Measurements from ENCODE around the gene ZDHHC13. TPM values are rescaled to one million over a fixed set of nuclear protein-coding genes. Genes with fewer than 3 reads are reported as not detected.

The ZDHHC13 gene, protein sequence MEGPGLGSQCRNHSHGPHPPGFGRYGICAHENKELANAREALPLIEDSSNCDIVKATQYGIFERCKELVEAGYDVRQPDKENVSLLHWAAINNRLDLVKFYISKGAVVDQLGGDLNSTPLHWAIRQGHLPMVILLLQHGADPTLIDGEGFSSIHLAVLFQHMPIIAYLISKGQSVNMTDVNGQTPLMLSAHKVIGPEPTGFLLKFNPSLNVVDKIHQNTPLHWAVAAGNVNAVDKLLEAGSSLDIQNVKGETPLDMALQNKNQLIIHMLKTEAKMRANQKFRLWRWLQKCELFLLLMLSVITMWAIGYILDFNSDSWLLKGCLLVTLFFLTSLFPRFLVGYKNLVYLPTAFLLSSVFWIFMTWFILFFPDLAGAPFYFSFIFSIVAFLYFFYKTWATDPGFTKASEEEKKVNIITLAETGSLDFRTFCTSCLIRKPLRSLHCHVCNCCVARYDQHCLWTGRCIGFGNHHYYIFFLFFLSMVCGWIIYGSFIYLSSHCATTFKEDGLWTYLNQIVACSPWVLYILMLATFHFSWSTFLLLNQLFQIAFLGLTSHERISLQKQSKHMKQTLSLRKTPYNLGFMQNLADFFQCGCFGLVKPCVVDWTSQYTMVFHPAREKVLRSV
- 18.3 and 19.1 TPM in 2 replicates for total RNA-seq (2014; rRNA removed; shearing (Covaris generic))

DNA sequence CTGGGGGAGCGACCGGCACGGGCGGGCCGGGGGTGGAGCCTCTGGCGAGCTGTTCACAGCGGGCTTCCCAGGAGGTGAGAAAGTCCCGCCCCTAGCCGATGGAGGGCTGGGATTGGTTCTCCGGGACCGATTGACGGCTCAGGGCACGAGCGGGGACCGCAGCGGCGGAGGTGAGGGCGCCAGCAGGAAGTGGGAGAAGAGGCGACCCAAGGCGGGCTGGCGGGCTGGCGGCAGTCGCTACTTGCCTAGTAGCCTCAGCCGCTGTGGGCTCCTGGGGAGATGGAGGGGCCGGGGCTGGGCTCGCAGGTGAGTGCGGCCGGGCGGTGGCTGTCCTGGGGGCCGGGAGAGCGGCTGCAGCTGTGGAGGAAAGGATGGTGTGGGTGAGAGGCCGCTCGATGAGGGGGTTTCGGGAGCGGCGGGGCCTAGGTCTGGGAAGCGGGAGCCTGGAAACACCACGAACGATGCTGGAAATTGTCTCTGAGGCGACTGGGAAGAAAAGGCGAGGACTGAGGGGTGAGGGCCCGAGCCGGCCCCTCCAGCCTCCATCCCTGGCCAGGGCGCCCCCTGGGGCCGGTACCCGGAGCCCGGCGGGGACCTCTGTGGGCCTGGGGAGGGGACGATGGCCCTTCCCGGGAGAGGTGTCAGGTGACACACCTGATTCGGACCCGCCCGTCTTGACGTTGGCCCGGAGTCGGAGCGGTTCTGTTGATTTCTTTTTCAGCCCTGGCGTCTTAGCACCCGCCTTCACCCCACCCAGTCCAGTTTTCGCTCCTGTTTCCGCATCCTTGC is at the start of gene ZDHHC13:
ZDHHC13 (plus strand) TSS at position 198 of the 789 bp plus-strand sequence; CDS start at position 280, 82 bp downstream.
- Histone ChIP-seq H3K36me3 (replicated peaks; ENCODE audit: control insufficient read depth, insufficient read depth, low read length) (no peaks in the 10 kb centered on the region; the same call in 1 of the 2 replicates), H3K27me3 (ENCODE audit: control insufficient read depth, insufficient read depth, low read length) (no peaks in the 10 kb centered on the region), H3K4me3 (ENCODE audit: insufficient read depth, low read depth, low read length) (peak within 1 kb of the TSS; percentile 79)
- peak; percentile 98 for DNase-seq

GRCh38 chr11:19071255-19071654 is 45.7 kb upstream of the ZDHHC13 start:
- DNase-seq, result peak; percentile 71
- Histone ChIP-seq H3K4me3 (ENCODE audit: insufficient read depth, low read depth, low read length) (peak overlapping the region; percentile 6; the same call in 1 of the 2 replicates), H3K27me3 (ENCODE audit: control insufficient read depth, insufficient read depth, low read length) (no peaks in the 10 kb centered on the region), H3K36me3 (replicated peaks; ENCODE audit: control insufficient read depth, insufficient read depth, low read length) (no peaks in the 10 kb centered on the region)

DNA sequence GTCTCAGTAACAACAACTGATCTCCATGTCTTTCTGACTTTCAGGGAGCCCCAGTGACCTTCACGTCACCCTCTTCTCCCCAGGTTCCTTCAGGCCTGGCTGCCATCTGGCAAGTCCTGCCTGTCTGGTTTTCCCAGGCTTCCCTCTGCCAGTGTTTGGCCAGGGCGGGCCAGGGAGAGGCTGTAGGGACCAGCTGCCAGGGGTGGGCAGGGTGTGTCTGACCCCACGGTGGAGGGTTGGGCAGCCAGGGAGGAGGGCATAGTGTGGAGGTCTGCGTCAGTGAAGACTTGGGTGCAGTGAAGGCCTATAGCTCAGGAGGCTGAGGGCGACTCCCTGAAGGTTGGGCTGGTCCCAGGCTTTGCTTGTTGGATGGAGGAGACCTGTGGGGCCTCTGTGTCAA is 44.5 kb upstream of the ZDHHC13 start:
- no peak overlapping the region for H3K4me3 ChIP-seq (ENCODE audit: insufficient read depth, low read depth, low read length)
- H3K36me3 ChIP-seq (replicated peaks; ENCODE audit: control insufficient read depth, insufficient read depth, low read length), result no peaks in the 10 kb centered on the region
- DNase-seq, result no peak
- no peaks in the 10 kb centered on the region; the same call in 1 of the 2 replicates for H3K27me3 ChIP-seq (ENCODE audit: control insufficient read depth, insufficient read depth, low read length)

- no peak for DNase-seq
- Histone ChIP-seq H3K4me3 (ENCODE audit: insufficient read depth, low read depth, low read length) (no peak overlapping the region), H3K27me3 (ENCODE audit: control insufficient read depth, insufficient read depth, low read length) (no peaks in the 10 kb centered on the region; the same call in 1 of the 2 replicates), H3K36me3 (replicated peaks; ENCODE audit: control insufficient read depth, insufficient read depth, low read length) (no peaks in the 10 kb centered on the region)
Measured at GRCh38 chr11:19073454-19074415, 43.2 kb upstream of the ZDHHC13 start.

DNA sequence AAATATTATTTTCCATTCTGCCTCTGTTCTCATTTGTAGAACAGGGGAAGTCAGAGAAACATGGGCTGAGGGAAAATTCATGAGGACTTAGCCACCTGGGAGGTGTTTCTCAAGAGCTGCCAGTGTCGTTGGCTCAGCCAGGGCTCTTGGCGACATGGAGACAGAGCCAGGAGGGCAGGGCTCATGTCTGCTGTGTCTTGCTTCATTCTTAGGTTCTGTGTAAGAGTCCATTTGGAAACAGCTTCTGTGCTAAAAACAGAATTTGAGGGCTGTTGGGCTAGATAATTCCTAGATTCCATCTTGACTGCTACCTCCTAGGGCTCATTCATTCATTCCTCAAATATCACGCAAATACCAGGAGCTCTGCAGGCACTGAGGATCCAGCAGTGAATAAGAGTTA is 41.3 kb upstream of the ZDHHC13 start:
- no peaks in the 10 kb centered on the region for H3K36me3 ChIP-seq (replicated peaks; ENCODE audit: control insufficient read depth, insufficient read depth, low read length)
- no peak for DNase-seq
- H3K27me3 ChIP-seq (ENCODE audit: control insufficient read depth, insufficient read depth, low read length), result no peaks in the 10 kb centered on the region; the same call in 1 of the 2 replicates
- no peak overlapping the region for H3K4me3 ChIP-seq (ENCODE audit: insufficient read depth, low read depth, low read length)

DNA sequence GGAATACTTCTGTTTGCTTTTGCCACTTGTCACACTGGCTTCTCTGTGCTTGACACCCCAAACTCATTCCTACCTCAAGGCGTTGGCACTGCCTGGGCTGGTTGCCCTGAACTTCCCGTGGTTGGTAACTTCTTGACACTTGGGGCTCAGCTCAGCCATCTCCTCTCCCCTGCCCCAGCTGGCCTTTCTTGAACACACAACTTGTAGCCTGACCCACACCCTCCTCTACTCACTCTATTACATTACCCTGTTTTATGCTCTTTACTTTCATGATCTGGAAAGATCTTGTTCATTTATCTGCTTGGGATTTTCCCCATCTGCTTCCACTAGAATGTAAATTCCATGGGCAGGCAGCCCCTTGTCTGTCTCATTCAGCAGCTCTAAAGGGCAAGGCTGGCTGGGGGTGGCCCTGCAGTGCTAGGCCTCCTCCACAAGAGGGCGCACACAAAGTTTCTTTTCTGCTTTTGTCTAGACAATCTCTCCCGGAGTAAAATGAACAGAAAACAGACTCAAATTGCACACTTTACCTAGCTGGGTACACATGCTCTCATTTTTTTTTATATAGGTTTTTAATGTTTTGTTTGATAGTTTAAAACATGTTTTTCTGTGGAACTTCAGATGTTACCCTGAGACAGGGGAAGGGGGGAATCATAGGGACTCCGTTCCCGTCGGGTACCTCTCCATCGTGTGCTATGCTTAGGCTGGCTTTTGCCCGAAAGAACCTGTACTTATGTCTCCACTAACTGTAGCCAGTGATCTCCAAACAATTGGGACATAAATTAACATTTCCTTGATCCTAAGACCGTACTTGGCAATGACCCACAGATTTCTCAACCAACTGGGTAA is 40.0 kb upstream of the ZDHHC13 start:
- DNase-seq, result peak; percentile 76
- H3K4me3 ChIP-seq (ENCODE audit: insufficient read depth, low read depth, low read length), result no peak overlapping the region
- H3K27me3 ChIP-seq (ENCODE audit: control insufficient read depth, insufficient read depth, low read length), result no peaks in the 10 kb centered on the region; the same call in 1 of the 2 replicates
- H3K36me3 ChIP-seq (replicated peaks; ENCODE audit: control insufficient read depth, insufficient read depth, low read length), result no peaks in the 10 kb centered on the region

DNA sequence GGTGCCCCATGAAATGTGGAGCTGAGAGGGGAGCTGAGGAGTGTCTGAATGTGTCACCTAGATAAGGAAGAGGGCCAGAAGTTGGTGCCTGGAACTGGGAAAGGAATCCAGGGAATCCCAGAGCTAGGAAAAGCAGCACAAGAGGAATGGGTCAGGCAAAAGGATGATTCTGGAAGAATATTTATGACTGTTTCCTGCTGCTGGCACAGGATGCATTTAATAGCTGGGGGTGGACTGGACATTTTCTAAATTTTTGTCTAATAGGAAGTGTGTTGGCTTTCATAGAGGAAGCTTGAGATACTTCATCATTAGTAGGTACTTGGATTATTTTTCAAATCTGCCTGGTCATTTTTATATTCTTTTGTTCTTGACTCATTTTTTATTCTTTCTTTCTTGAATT is 39.0 kb upstream of the ZDHHC13 start:
- no peak for DNase-seq
- H3K4me3 ChIP-seq (ENCODE audit: insufficient read depth, low read depth, low read length), result no peak overlapping the region
- no peaks in the 10 kb centered on the region; the same call in 1 of the 2 replicates for H3K27me3 ChIP-seq (ENCODE audit: control insufficient read depth, insufficient read depth, low read length)
- no peaks in the 10 kb centered on the region for H3K36me3 ChIP-seq (replicated peaks; ENCODE audit: control insufficient read depth, insufficient read depth, low read length)

GRCh38 chr11:19079643-19080440 is 37.1 kb upstream of the ZDHHC13 start:
- H3K27me3 ChIP-seq (ENCODE audit: control insufficient read depth, insufficient read depth, low read length), result peaks cover 4% of the 10 kb centered on the region; the same call in 1 of the 2 replicates
- no peaks in the 10 kb centered on the region for H3K36me3 ChIP-seq (replicated peaks; ENCODE audit: control insufficient read depth, insufficient read depth, low read length)
- DNase-seq, result no peak
- no peak overlapping the region for H3K4me3 ChIP-seq (ENCODE audit: insufficient read depth, low read depth, low read length)

DNA sequence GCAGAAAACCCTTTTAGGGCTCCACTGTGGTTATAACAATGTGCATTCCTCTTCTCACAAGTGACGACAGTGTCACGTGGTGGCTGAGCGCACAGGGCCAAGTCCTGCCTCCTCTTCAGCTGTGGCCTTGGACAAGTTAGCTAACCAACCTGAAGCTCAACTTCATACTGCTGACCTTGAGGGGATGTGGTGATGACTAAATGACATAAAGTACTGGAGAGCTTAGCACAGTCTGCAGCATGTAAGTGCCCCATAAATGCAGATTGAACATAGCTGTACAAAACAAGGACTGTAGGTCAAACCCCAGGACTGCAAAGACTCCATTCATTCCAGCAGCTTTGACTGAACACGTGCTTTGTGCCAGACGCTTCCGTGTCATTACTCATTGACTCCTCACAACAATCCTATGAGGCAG is 36.4 kb upstream of the ZDHHC13 start:
- Histone ChIP-seq H3K27me3 (ENCODE audit: control insufficient read depth, insufficient read depth, low read length) (peaks cover 4% of the 10 kb centered on the region; the same call in 1 of the 2 replicates), H3K4me3 (ENCODE audit: insufficient read depth, low read depth, low read length) (no peak overlapping the region), H3K36me3 (replicated peaks; ENCODE audit: control insufficient read depth, insufficient read depth, low read length) (no peaks in the 10 kb centered on the region)
- no peak for DNase-seq

DNA sequence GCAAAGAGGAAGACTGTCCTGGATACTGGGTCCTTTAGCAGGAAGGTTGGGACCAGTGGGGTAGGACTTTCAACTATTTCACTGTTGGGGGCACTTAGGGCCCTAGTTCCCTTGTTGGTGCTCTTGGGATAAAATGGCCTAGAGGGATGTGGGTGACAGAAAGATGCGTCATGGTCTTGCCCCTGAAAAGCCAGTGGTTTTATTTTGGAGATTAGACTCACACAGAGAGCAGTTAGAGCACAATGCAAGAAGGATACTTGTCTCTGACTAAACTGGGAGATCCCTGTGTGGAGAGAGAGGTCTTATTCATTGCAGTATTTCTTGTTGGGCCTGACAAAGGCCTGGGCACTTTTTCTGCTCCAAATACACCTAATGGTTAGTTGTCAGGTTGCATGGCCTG is 33.8 kb upstream of the ZDHHC13 start:
- no peak for DNase-seq
- Histone ChIP-seq H3K4me3 (ENCODE audit: insufficient read depth, low read depth, low read length) (no peak overlapping the region), H3K27me3 (ENCODE audit: control insufficient read depth, insufficient read depth, low read length) (peaks cover 4% of the 10 kb centered on the region; the same call in 1 of the 2 replicates), H3K36me3 (replicated peaks; ENCODE audit: control insufficient read depth, insufficient read depth, low read length) (no peaks in the 10 kb centered on the region)

- Histone ChIP-seq H3K36me3 (replicated peaks; ENCODE audit: control insufficient read depth, insufficient read depth, low read length) (no peaks in the 10 kb centered on the region), H3K27me3 (ENCODE audit: control insufficient read depth, insufficient read depth, low read length) (peaks cover 4% of the 10 kb centered on the region; the same call in 1 of the 2 replicates), H3K4me3 (ENCODE audit: insufficient read depth, low read depth, low read length) (no peak overlapping the region)
- DNase-seq, result no peak
Measured at GRCh38 chr11:19084661-19085315, 32.2 kb upstream of the ZDHHC13 start.

- Histone ChIP-seq H3K4me3 (ENCODE audit: insufficient read depth, low read depth, low read length) (no peak overlapping the region), H3K36me3 (replicated peaks; ENCODE audit: control insufficient read depth, insufficient read depth, low read length) (no peaks in the 10 kb centered on the region), H3K27me3 (ENCODE audit: control insufficient read depth, insufficient read depth, low read length) (peaks cover 4% of the 10 kb centered on the region; the same call in 1 of the 2 replicates)
- DNase-seq, result no peak
Measured at GRCh38 chr11:19087658-19088057, 29.3 kb upstream of the ZDHHC13 start.

Data from H7 (cell line).